Ascending aorta (tissue), 2 donors: ENCODE measurements around the gene SHQ1. TPM values are rescaled to one million over a fixed set of nuclear protein-coding genes. Genes with fewer than 3 reads are reported as not detected.

Experiments
- DNase-seq, 2 donors: peaks; one replicate each; pipeline ENCODE4 v3.0.0-alpha.2; 2019; ENCODE audit warnings: low spot score in 2 of 2
- H3K27ac ChIP-seq, 2 donors: fragments of 200-600 bp; sonication (generic); one replicate each; pipeline ENCODE4 v1.5.1; 2016 to 2017; ENCODE audit warnings: mild to moderate bottlenecking in 1 of 2
- H3K27me3 ChIP-seq: fragments of 200-600 bp; sonication (generic); one replicate; pipeline ENCODE4 v1.5.1; 2017
- H3K36me3 ChIP-seq, 2 donors: fragments of 200-600 bp; sonication (generic); one replicate each; pipeline ENCODE4 v1.5.1; 2016
- H3K4me1 ChIP-seq, 2 donors: fragments of 200-600 bp; sonication (generic); one replicate each; pipeline ENCODE4 v1.5.1; 2016 to 2017; ENCODE audit warnings: mild to moderate bottlenecking in 1 of 2
- H3K4me3 ChIP-seq, 2 donors: fragments of 200-600 bp; sonication (generic); one replicate each; pipeline ENCODE4 v1.5.1; 2016 to 2017; ENCODE audit warnings: mild to moderate bottlenecking in 1 of 2
- H3K9me3 ChIP-seq, 2 donors: fragments of 200-600 bp; sonication (generic); one replicate each; pipeline ENCODE4 v1.5.1; 2016
- CTCF ChIP-seq, 3 experiments: fragments of 200-600 bp in 2 of 3; fragments of 450-650 bp in 1 of 3; sonication (generic) in 2 of 3; IDR thresholded peaks; one replicate each; pipeline ENCODE4 v1.5.1; 2016 to 2019; ENCODE audit warnings: antibody characterized with exemption in 3 of 3, mild to moderate bottlenecking in 1 of 3, moderate library complexity in 1 of 3
- intact Hi-C: fragments of 100-400 bp; cut with DNase I; formaldehyde crosslinking; loops from one replicate; pipeline ENCODE4 v1.15.1; 2023
- total RNA-seq: library from RNA; depleted of rRNA; stranded (reverse); fragments of >200 nt; gene quantifications from one replicate; pipeline ENCODE4 v1.1.0, GENCODE V29; 2016

SHQ1 gene
- total RNA-seq, 1 donor from 2014 or later = 4.2 TPM

DNA sequence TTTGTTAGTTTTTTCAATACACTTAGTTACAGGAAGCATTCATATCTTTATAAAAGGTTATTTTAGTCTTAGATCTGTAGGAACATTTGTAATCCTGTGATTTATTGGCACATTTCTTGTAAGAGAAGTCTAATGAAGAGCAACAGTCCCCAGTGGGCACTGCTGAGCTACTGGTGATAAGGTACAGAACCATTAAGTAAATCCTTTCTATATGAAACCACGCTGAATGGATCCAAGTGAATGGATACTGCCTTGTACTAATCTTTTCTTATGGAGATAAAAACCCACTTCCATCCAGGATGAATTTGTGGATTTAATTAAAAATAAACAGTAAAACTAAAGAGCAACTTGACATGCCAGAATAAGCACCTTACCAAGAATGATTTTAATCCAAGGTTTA lies 64.0 kb downstream of the SHQ1 start:
- Histone ChIP-seq H3K4me3 (no peak overlapping the region), H3K36me3 (peaks cover 0 to 5% of the 10 kb centered on the region in 2 donors), H3K27ac (no peak overlapping the region), H3K9me3 (no peaks in the 10 kb centered on the region), H3K4me1 (no peaks in the 10 kb centered on the region), H3K27me3 (no peaks in the 10 kb centered on the region)
- intact Hi-C loops = no loop called here
- no peak for DNase-seq
- no peak for TF ChIP-seq CTCF (IDR thresholded peaks at IDR 0.05)

DNA sequence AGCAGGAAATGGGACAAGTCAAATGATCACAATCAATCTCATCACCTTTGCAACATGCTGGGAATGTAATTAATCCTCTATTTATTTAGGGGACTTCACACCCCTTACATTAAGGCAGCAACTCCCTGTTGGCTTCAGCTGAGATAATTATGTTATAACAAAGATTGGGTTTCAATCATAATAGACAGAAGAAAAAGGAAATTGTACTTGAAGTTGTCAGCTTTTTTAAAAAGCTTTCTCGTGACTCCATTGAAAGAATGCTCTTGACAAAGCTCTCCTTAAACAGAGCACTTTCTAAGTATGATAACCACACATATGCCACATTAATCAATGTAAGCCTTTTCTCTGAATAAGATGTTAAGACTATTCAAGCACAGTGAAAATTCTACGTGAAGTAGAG lies 65.7 kb downstream of the SHQ1 start:
- H3K9me3 ChIP-seq = no peaks in the 10 kb centered on the region
- H3K36me3 ChIP-seq = peaks cover 0 to 5% of the 10 kb centered on the region in 2 donors
- no peak for TF ChIP-seq CTCF (IDR thresholded peaks at IDR 0.05)
- no peak overlapping the region for H3K27ac ChIP-seq
- no peaks in the 10 kb centered on the region for H3K4me1 ChIP-seq
- intact Hi-C loops = no loop called here
- no peak overlapping the region for H3K4me3 ChIP-seq
- H3K27me3 ChIP-seq = no peaks in the 10 kb centered on the region
- no peak for DNase-seq

DNA sequence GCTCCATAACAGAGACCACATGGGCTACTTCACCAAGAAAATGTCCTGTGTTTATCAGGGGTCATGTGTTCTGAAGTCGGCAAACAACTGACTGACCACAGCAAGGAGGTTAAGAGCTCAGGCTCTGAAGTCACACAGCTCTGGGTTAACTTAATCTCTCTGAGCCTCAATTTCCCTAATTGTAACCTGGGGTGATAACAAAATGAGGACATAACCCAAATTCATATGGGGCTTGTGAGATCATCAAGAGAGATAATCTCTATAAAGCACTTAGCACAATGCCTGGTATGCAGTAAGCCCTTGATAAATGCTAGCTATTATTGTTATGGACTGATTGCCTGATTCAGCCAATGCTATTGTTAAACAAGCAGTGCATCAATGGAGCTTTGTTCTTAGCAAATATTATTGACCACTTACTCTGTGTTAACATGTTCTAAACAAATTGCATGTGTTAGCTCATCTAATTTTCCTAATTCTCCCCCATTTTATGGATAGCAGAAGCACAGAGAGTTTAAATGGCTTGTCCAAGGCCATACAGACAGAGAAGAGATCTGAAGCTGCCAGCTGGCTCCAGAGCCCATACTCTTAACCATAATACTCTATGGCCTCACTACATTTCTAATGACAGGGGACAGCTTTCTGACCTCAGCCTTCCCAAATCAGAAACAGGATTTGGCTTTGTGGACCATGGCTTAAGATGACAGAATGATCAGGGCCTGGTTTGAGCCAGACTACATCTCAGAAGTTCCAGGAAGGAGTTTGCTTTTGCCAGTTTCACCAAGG lies 78.3 kb downstream of the SHQ1 start:
- no peak overlapping the region for H3K27ac ChIP-seq
- TF ChIP-seq CTCF (IDR thresholded peaks at IDR 0.05) = no peak
- intact Hi-C loops = no loop called here
- no peaks in the 10 kb centered on the region for H3K27me3 ChIP-seq
- H3K36me3 ChIP-seq = peaks cover 0 to 13% of the 10 kb centered on the region in 2 donors
- DNase-seq = no peak
- H3K4me3 ChIP-seq = no peak overlapping the region
- H3K9me3 ChIP-seq = no peaks in the 10 kb centered on the region
- H3K4me1 ChIP-seq = no peaks in the 10 kb centered on the region

DNA sequence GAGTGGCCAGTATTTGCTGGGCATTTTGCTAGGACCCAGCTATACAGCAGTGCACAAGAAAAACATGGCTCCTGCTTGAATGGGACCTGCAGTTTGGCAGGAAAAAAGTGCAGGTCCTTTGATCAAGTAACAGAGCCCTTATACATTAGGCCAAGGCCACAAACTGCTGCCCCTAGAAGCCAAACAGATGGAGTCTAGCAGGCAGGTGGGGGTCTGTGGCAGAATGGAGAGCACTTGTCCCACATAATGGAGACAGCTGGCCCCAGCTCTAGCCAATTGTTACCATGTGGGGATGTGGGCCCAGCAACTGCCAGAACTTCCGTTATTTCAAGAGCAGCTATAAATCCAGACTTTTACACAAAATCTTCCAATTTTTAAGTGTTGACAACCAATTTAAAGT lies 79.3 kb downstream of the SHQ1 start:
- Histone ChIP-seq H3K27me3 (no peaks in the 10 kb centered on the region), H3K36me3 (peaks cover 0 to 13% of the 10 kb centered on the region in 2 donors), H3K9me3 (no peaks in the 10 kb centered on the region), H3K27ac (no peak overlapping the region), H3K4me3 (no peak overlapping the region), H3K4me1 (no peaks in the 10 kb centered on the region)
- intact Hi-C loops = no loop called here
- no peak for DNase-seq
- TF ChIP-seq CTCF (IDR thresholded peaks at IDR 0.05) = no peak

DNA sequence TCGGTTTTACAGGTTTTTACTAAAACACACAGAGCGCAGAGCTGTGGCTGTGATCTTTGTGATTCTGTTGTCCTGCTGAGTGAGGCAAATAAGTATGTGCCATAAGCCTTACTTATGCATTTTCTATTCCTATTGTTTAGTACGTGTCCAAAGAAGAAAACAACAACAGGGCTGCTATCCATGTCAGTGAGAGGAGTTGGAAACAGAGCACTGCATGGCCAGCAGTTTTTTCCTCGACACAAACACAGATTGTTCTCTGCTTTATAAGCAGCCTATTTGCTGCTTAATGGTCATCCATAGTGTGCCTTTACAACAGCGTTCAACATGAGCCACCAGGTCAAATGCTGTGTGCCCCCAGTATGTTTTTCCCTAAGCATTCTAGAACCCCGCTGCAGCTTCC lies 79.8 kb downstream of the SHQ1 start:
- Histone ChIP-seq H3K27me3 (no peaks in the 10 kb centered on the region), H3K4me3 (no peak overlapping the region), H3K4me1 (no peaks in the 10 kb centered on the region), H3K27ac (no peak overlapping the region), H3K36me3 (peaks cover 0 to 13% of the 10 kb centered on the region in 2 donors), H3K9me3 (no peaks in the 10 kb centered on the region)
- no peak for TF ChIP-seq CTCF (IDR thresholded peaks at IDR 0.05)
- DNase-seq = no peak
- intact Hi-C loops = no loop called here
